K562 (cell line): ENCODE data around the gene PI4KA. TPM values are rescaled to one million over a fixed set of nuclear protein-coding genes. Genes with fewer than 3 reads are reported as not detected.

Source experiments
- ADNP ChIP-seq: fragments of 200-800 bp; sonication (Bioruptor generic); IDR thresholded peaks from 2 replicates; pipeline ENCODE4 v1.6.1; 2016; ENCODE audit warnings: missing genetic modification characterization, missing compliant biosample characterization
- BCL6 ChIP-seq: fragments of 250-450 bp; sonication (Bioruptor Pico); IDR thresholded peaks from 2 replicates; pipeline ENCODE4 v1.4.0; 2020
- BHLHE40 ChIP-seq: IDR thresholded peaks from 2 replicates; pipeline ENCODE4 v1.6.1; 2011; ENCODE audit warnings: low read length, improper control_type of control experiment
- GTF2E2 ChIP-seq: fragments of 200-800 bp; sonication (Bioruptor generic); IDR thresholded peaks from 2 replicates; pipeline ENCODE4 v1.6.1; 2016; ENCODE audit warnings: missing genetic modification characterization, missing compliant biosample characterization
- JUN ChIP-seq, 2 experiments: sonication (generic) in 1 of 2; formaldehyde crosslinking in 1 of 2; IDR thresholded peaks; 2 replicates each; pipeline versions ENCODE4 v1.6.1 to v1.8.0; 2012 to 2022; ENCODE audit warnings: borderline replicate concordance in 2 of 2, mild to moderate bottlenecking in 2 of 2, improper control_type of control experiment in 1 of 2, low read depth in 1 of 2, low read length in 1 of 2, missing genetic modification reagents in 1 of 2
- RBM22 ChIP-seq: fragments of 200-400 bp; formaldehyde crosslinking; IDR thresholded peaks from 2 replicates; pipeline ENCODE4 v1.6.1; 2018; ENCODE audit warnings: low read length, low read depth; ENCODE audit not compliant: poor library complexity, severe bottlenecking
- RUNX1 ChIP-seq: sonication (generic); IDR thresholded peaks from 2 replicates; pipeline ENCODE4 v1.6.1; 2016; ENCODE audit warnings: antibody characterized with exemption, low read depth
- ZNF253 ChIP-seq: fragments of 250-450 bp; sonication (Bioruptor Pico); conservative IDR thresholded peaks from 2 replicates; pipeline ENCODE4 v1.6.1; 2021; ENCODE audit warnings: mild to moderate bottlenecking
- ZNF347 ChIP-seq: fragments of 450-650 bp; formaldehyde crosslinking; IDR thresholded peaks from 2 replicates; pipeline ENCODE4 v1.4.0; 2020; ENCODE audit warnings: low read depth, mild to moderate bottlenecking, moderate library complexity
- polyA plus RNA-seq, 8 experiments: library from polyadenylated mRNA; depleted of rRNA in 4 of 8; stranded (reverse) in 5 of 8; unstranded in 3 of 8; fragments of >200 nt; fragmentation: Nextera tagmentation in 2 of 8; fragmentation: Illumina TruSeq in 1 of 8; extraction: Ambion mirVana in 2 of 8; extraction: Trizol in 1 of 8; gene quantifications; 2 replicates each; pipeline versions ENCODE4 v1.2.1 to v1.2.3, GENCODE V29; 2011 to 2014; ENCODE audit warnings: inconsistent platforms in 1 of 8, missing spikeins in 1 of 8
- total RNA-seq, 7 experiments: library from RNA; depleted of rRNA in 6 of 7; stranded (reverse); fragments of >200 nt in 6 of 7; fragmentation: Illumina TruSeq in 2 of 7; extraction: Trizol in 2 of 7; gene quantifications; 2 replicates each; pipeline versions ENCODE4 v1.2.1 to v1.2.3, GENCODE V29; 2011 to 2021; ENCODE audit warnings: low replicate concordance in 1 of 7
- TF ChIP-seq, protein P1 (sequence below): fragments of 250-450 bp; sonication (Bioruptor Pico); IDR thresholded peaks from 2 replicates; pipeline ENCODE4 v1.5.0; 2020; ENCODE audit warnings: mild to moderate bottlenecking, borderline replicate concordance
- TF ChIP-seq, protein P2 (sequence below): fragments of 250-450 bp; sonication (Bioruptor Pico); IDR thresholded peaks from 2 replicates; pipeline ENCODE4 v1.5.0; 2021
- TF ChIP-seq, protein P3 (sequence below): fragments of 150-350 bp; conservative IDR thresholded peaks from 2 replicates; pipeline ENCODE4 v1.6.1; 2014; ENCODE audit warnings: low read length

PI4KA gene
- total and polyA plus RNA-seq, 9 of the 15 experiments (the other 6 are each of a cell fraction or from before 2014, with no cell fraction given), result 7.3 to 187 (median 84.7) TPM

DNA sequence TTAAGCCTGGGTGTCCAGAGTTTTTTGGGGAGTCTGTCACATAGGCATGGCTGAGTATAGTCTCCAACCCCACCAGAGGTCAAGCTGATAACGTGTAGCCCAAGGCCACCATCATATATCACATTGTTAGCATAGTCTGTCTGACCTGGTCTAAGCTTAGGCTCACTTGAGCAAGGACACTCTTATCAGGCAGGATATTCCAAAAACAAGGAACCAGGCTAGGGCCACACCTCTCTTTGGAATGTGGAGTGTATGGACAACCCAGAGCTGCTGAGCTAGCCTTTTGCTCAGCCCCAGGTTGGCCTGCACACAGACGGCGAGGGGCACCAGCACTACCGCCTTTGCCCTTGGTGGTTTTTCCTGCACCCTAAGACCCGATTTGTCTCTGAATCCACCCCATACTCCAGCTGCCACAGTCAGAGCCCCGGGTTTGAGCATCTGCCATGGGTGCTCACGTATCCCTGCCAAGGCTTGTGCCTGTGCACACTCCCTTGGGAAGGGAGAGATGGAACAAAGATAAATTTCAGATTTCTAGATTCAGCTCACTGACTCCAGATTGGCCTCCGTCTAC, 7.3 kb upstream of the PI4KA start (continued):
- TF ChIP-seq, protein P1, sequence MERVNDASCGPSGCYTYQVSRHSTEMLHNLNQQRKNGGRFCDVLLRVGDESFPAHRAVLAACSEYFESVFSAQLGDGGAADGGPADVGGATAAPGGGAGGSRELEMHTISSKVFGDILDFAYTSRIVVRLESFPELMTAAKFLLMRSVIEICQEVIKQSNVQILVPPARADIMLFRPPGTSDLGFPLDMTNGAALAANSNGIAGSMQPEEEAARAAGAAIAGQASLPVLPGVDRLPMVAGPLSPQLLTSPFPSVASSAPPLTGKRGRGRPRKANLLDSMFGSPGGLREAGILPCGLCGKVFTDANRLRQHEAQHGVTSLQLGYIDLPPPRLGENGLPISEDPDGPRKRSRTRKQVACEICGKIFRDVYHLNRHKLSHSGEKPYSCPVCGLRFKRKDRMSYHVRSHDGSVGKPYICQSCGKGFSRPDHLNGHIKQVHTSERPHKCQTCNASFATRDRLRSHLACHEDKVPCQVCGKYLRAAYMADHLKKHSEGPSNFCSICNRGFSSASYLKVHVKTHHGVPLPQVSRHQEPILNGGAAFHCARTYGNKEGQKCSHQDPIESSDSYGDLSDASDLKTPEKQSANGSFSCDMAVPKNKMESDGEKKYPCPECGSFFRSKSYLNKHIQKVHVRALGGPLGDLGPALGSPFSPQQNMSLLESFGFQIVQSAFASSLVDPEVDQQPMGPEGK (CRISPR knock-in tag), result no peak
- TF ChIP-seq BHLHE40, result peak; percentile 46
- TF ChIP-seq RUNX1, result no peak
- TF ChIP-seq JUN (IDR thresholded peaks at IDR 0.05; ENCODE audit: borderline replicate concordance, low read depth, low read length), result peak; percentile 25; the same call in 1 of the 2 replicates
- no peak for TF ChIP-seq JUN (CRISPR knock-in tag; IDR thresholded peaks at IDR 0.05; ENCODE audit: borderline replicate concordance)
- no peak for TF ChIP-seq ZNF347 (CRISPR knock-in tag)
- no peak for TF ChIP-seq GTF2E2 (tag)
- no peak for TF ChIP-seq ZNF253
- TF ChIP-seq, protein P2, sequence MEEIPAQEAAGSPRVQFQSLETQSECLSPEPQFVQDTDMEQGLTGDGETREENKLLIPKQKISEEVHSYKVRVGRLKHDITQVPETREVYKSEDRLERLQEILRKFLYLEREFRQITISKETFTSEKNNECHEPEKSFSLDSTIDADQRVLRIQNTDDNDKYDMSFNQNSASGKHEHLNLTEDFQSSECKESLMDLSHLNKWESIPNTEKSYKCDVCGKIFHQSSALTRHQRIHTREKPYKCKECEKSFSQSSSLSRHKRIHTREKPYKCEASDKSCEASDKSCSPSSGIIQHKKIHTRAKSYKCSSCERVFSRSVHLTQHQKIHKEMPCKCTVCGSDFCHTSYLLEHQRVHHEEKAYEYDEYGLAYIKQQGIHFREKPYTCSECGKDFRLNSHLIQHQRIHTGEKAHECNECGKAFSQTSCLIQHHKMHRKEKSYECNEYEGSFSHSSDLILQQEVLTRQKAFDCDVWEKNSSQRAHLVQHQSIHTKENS (CRISPR knock-in tag), result no peak
- TF ChIP-seq ADNP, result no peak
- TF ChIP-seq, protein P3, sequence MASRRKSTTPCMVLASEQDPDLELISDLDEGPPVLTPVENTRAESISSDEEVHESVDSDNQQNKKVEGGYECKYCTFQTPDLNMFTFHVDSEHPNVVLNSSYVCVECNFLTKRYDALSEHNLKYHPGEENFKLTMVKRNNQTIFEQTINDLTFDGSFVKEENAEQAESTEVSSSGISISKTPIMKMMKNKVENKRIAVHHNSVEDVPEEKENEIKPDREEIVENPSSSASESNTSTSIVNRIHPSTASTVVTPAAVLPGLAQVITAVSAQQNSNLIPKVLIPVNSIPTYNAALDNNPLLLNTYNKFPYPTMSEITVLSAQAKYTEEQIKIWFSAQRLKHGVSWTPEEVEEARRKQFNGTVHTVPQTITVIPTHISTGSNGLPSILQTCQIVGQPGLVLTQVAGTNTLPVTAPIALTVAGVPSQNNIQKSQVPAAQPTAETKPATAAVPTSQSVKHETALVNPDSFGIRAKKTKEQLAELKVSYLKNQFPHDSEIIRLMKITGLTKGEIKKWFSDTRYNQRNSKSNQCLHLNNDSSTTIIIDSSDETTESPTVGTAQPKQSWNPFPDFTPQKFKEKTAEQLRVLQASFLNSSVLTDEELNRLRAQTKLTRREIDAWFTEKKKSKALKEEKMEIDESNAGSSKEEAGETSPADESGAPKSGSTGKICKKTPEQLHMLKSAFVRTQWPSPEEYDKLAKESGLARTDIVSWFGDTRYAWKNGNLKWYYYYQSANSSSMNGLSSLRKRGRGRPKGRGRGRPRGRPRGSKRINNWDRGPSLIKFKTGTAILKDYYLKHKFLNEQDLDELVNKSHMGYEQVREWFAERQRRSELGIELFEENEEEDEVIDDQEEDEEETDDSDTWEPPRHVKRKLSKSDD, result no peak
- TF ChIP-seq RBM22, result no peak
- no peak for TF ChIP-seq BCL6
